KOPT-K1 (cell line): ENCODE results near the gene SNAPC1.

Experiments
- H3K27ac ChIP-seq: fragments of 200-600 bp; sonication (generic); 2 replicates; pipeline ENCODE4 v1.5.1; 2016; ENCODE audit warnings: antibody characterized with exemption, mild to moderate bottlenecking, low read depth, low read length; ENCODE audit not compliant: poor library complexity, severe bottlenecking
- H3K36me3 ChIP-seq: fragments of 200-600 bp; sonication (generic); 2 replicates; pipeline ENCODE4 v1.5.1; 2017; ENCODE audit warnings: antibody characterized with exemption, mild to moderate bottlenecking, low read length, moderate library complexity; ENCODE audit not compliant: insufficient read depth
- H3K9me3 ChIP-seq: fragments of 200-600 bp; sonication (generic); 2 replicates; pipeline ENCODE4 v1.5.1; 2017; ENCODE audit warnings: antibody characterized with exemption, low read length, mild to moderate bottlenecking; ENCODE audit not compliant: insufficient read depth, poor library complexity, severe bottlenecking

Gene SNAPC1

GRCh38 chr14:61761959-61762786, at the start of gene SNAPC1:
TSS of gene SNAPC1 (plus strand) at chr14:61762420. CDS start at chr14:61762461, 41 bp downstream.
- Histone ChIP-seq H3K27ac (peak within 1 kb of the TSS; percentile 76), H3K36me3 (peaks cover 14% of the 10 kb centered on the region), H3K9me3 (no peaks in the 10 kb centered on the region)

- H3K36me3 ChIP-seq: no peaks in the 10 kb centered on the region
- H3K27ac ChIP-seq: no peak overlapping the region
- H3K9me3 ChIP-seq: no peaks in the 10 kb centered on the region
These were observed 48.3 kb upstream of the SNAPC1 start for GRCh38 chr14:61713724-61714437.

- no peak overlapping the region for H3K27ac ChIP-seq
These were observed 45.3 kb upstream of the SNAPC1 start for GRCh38 chr14:61716956-61717355.

GRCh38 chr14:61718039-61718438, 44.2 kb upstream of the SNAPC1 start:
- no peaks in the 10 kb centered on the region for H3K9me3 ChIP-seq
- peaks cover 24% of the 10 kb centered on the region for H3K36me3 ChIP-seq
- H3K27ac ChIP-seq: no peak overlapping the region

More at GRCh38 chr14:61716956-61717355, 45.3 kb upstream of the SNAPC1 start:
- Histone ChIP-seq H3K9me3 (no peaks in the 10 kb centered on the region), H3K36me3 (peaks cover 14% of the 10 kb centered on the region)

GRCh38 chr14:61719344-61720293, 42.6 kb upstream of the SNAPC1 start:
- Histone ChIP-seq H3K36me3 (peaks cover 39% of the 10 kb centered on the region), H3K27ac (peak overlapping the region; percentile 33), H3K9me3 (no peaks in the 10 kb centered on the region)

- Histone ChIP-seq H3K9me3 (no peaks in the 10 kb centered on the region), H3K27ac (no peak overlapping the region), H3K36me3 (peaks cover 46% of the 10 kb centered on the region)
These were observed 41.9 kb upstream of the SNAPC1 start for GRCh38 chr14:61720294-61720661.

- Histone ChIP-seq H3K36me3 (peaks cover 50% of the 10 kb centered on the region), H3K27ac (no peak overlapping the region), H3K9me3 (no peaks in the 10 kb centered on the region)
These were observed 41.5 kb upstream of the SNAPC1 start for GRCh38 chr14:61720741-61721140.

- Histone ChIP-seq H3K9me3 (no peaks in the 10 kb centered on the region), H3K27ac (no peak overlapping the region), H3K36me3 (peaks cover 84% of the 10 kb centered on the region)
These were observed 38.1 kb upstream of the SNAPC1 start for GRCh38 chr14:61724133-61724532.

GRCh38 chr14:61726778-61727658, 35.2 kb upstream of the SNAPC1 start:
- H3K9me3 ChIP-seq: no peaks in the 10 kb centered on the region
- no peak overlapping the region for H3K27ac ChIP-seq
- peaks cover 99% of the 10 kb centered on the region for H3K36me3 ChIP-seq

GRCh38 chr14:61730756-61731373, 31.4 kb upstream of the SNAPC1 start:
- H3K9me3 ChIP-seq: no peaks in the 10 kb centered on the region
- H3K36me3 ChIP-seq: peaks cover 100% of the 10 kb centered on the region
- H3K27ac ChIP-seq: no peak overlapping the region

- H3K9me3 ChIP-seq: no peaks in the 10 kb centered on the region
- H3K27ac ChIP-seq: no peak overlapping the region
- peaks cover 100% of the 10 kb centered on the region for H3K36me3 ChIP-seq
These were observed 28.2 kb upstream of the SNAPC1 start for GRCh38 chr14:61733972-61734371.

- Histone ChIP-seq H3K36me3 (peaks cover 100% of the 10 kb centered on the region), H3K9me3 (no peaks in the 10 kb centered on the region), H3K27ac (no peak overlapping the region)
These were observed 25.5 kb upstream of the SNAPC1 start for GRCh38 chr14:61736751-61737150.

- Histone ChIP-seq H3K9me3 (no peaks in the 10 kb centered on the region), H3K27ac (no peak overlapping the region), H3K36me3 (peaks cover 100% of the 10 kb centered on the region)
These were observed 24.3 kb upstream of the SNAPC1 start for GRCh38 chr14:61737915-61738314.

- Histone ChIP-seq H3K36me3 (peaks cover 100% of the 10 kb centered on the region), H3K9me3 (no peaks in the 10 kb centered on the region), H3K27ac (no peak overlapping the region)
These were observed 23.1 kb upstream of the SNAPC1 start for GRCh38 chr14:61739133-61739532.
